ENCODE measurements around the gene ZFYVE1. TPM values are rescaled to one million over a fixed set of nuclear protein-coding genes. Genes with fewer than 3 reads are reported as not detected.
A peak's percentile ranks its signal among the peaks of the same experiment; 100 is the strongest.

Gene ZFYVE1
- total RNA-seq, 1 donor from 2014 or later: 14.3 TPM

- Histone ChIP-seq H3K4me3 (no peak overlapping the region), H2AFZ (replicated peaks) (no peak overlapping the region), H3F3A (ENCODE audit: low read depth) (no peaks in the 10 kb centered on the region), H3K9ac (no peak overlapping the region), H3K4me2 (no peak overlapping the region), H3K27me3 (peaks cover 32% of the 10 kb centered on the region), H3K4me1 (no peaks in the 10 kb centered on the region), H3K9me3 (ENCODE audit: low read depth) (no peaks in the 10 kb centered on the region), H4K20me1 (ENCODE audit: low read depth) (no peaks in the 10 kb centered on the region), H3K36me3 (no peaks in the 10 kb centered on the region), H3K79me2 (ENCODE audit: low read depth) (no peaks in the 10 kb centered on the region), H3K27ac (no peak overlapping the region)
- H3K4me1 Mint-ChIP-seq: peaks cover 7% of the 10 kb centered on the region
- TF ChIP-seq CTCF (IDR thresholded peaks at IDR 0.05) (no peak), EZH2 (IDR thresholded peaks at IDR 0.05) (no peak), EZH2phosphoT487 (IDR thresholded peaks at IDR 0.05) (no peak)
- H3K4me3 Mint-ChIP-seq: no peak overlapping the region
- no peak overlapping the region for H3K27ac Mint-ChIP-seq
- H3K36me3 Mint-ChIP-seq: no peaks in the 10 kb centered on the region
- no peaks in the 10 kb centered on the region for H3K9me3 Mint-ChIP-seq
- DNase-seq (ENCODE audit: low spot score): no peak
- peaks cover 2% of the 10 kb centered on the region for H3K27me3 Mint-ChIP-seq (ENCODE audit: insufficient read depth, low read depth)
Observed at GRCh38 chr14:72921396-72921795, 105.5 kb downstream of the ZFYVE1 start.

- H3K4me3 ChIP-seq: no peak overlapping the region
- Mint-ChIP-seq H3K27ac (no peak overlapping the region), H3K9me3 (no peaks in the 10 kb centered on the region), H3K36me3 (no peaks in the 10 kb centered on the region), H3K4me3 (no peak overlapping the region), H3K4me1 (no peaks in the 10 kb centered on the region), H3K27me3 (ENCODE audit: insufficient read depth, low read depth) (no peaks in the 10 kb centered on the region)
- H3K27ac ChIP-seq: no peak overlapping the region
- H3K36me3 ChIP-seq: no peaks in the 10 kb centered on the region
- no peak overlapping the region for H3K4me2 ChIP-seq
- no peak for DNase-seq (ENCODE audit: low spot score)
- H4K20me1 ChIP-seq (ENCODE audit: low read depth): no peaks in the 10 kb centered on the region
- no peaks in the 10 kb centered on the region for H3K79me2 ChIP-seq (ENCODE audit: low read depth)
- no peak overlapping the region for H2AFZ ChIP-seq (replicated peaks)
- H3K27me3 ChIP-seq: peaks cover 23% of the 10 kb centered on the region
- no peaks in the 10 kb centered on the region for H3K9me3 ChIP-seq (ENCODE audit: low read depth)
- no peaks in the 10 kb centered on the region for H3F3A ChIP-seq (ENCODE audit: low read depth)
- TF ChIP-seq EZH2phosphoT487 (IDR thresholded peaks at IDR 0.05): no peak
- TF ChIP-seq CTCF (IDR thresholded peaks at IDR 0.05): peak; percentile 40
- no peaks in the 10 kb centered on the region for H3K4me1 ChIP-seq
- no peak overlapping the region for H3K9ac ChIP-seq
Observed at GRCh38 chr14:72920008-72920407, 106.9 kb downstream of the ZFYVE1 start.

Small RNAs within 50 kb of the gene (small RNA-seq; reads per million reads assigned to genes)
- not detected for gene RN7SL586P

Other genes with a start within 250 kb of the ZFYVE1 start
- not detected in 2 replicates for gene DPF3, start 133.0 kb downstream of the ZFYVE1 start, total RNA-seq (ENCODE audit: low replicate concordance)
- 3.7 and 7.2 TPM in 2 replicates for gene DCAF4, start 100.6 kb downstream of the ZFYVE1 start, total RNA-seq (ENCODE audit: low replicate concordance)
- 82.9 and 162 TPM in 2 replicates for gene RBM25, start 31.4 kb upstream of the ZFYVE1 start, total RNA-seq (ENCODE audit: low replicate concordance)
- gene PSEN1, start 109.4 kb upstream of the ZFYVE1 start, total RNA-seq (ENCODE audit: low replicate concordance): 55.3 and 80.5 TPM in 2 replicates
- 17.3 and 23.7 TPM in 2 replicates for gene PAPLN, start 210.4 kb upstream of the ZFYVE1 start, total RNA-seq (ENCODE audit: low replicate concordance)